ENCODE measurements around the gene AKAP6.

The AKAP6 gene

DNA sequence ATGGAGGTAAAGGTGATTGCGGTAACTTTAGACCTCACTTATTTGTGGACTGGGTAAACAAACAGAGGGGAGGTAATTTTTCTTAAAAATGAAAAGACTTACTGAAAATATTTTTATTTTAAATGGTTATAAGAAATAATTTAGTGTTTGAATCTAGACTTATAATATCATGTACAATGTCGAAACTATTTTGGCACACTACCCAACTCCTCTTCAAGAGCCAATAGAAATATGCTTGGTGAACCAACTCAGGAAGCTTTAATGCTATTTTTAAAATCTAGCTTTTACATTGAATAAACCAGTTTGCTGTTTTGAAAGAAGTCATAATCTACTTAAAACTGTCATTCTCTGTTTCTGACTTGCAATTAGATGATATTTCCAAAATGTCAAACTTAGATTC is 433.8 kb downstream of the AKAP6 start:
- H3K9me2 ChIP-seq (ENCODE audit: low read depth, low read length): no peaks in the 10 kb centered on the region
- no peak overlapping the region for H3K9ac ChIP-seq (ENCODE audit: low read length)
- no peaks in the 10 kb centered on the region for H3K79me2 ChIP-seq (ENCODE audit: insufficient read depth, low read length)
- TF ChIP-seq, protein P1, sequence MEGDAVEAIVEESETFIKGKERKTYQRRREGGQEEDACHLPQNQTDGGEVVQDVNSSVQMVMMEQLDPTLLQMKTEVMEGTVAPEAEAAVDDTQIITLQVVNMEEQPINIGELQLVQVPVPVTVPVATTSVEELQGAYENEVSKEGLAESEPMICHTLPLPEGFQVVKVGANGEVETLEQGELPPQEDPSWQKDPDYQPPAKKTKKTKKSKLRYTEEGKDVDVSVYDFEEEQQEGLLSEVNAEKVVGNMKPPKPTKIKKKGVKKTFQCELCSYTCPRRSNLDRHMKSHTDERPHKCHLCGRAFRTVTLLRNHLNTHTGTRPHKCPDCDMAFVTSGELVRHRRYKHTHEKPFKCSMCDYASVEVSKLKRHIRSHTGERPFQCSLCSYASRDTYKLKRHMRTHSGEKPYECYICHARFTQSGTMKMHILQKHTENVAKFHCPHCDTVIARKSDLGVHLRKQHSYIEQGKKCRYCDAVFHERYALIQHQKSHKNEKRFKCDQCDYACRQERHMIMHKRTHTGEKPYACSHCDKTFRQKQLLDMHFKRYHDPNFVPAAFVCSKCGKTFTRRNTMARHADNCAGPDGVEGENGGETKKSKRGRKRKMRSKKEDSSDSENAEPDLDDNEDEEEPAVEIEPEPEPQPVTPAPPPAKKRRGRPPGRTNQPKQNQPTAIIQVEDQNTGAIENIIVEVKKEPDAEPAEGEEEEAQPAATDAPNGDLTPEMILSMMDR (IDR thresholded peaks at IDR 0.05; ENCODE audit: low read length): no peak
- H3K4me3 ChIP-seq (ENCODE audit: low read depth, low read length, poor library complexity, severe bottlenecking): no peak overlapping the region
- no peak overlapping the region for H2AFZ ChIP-seq (ENCODE audit: low read length)
- H3K36me3 ChIP-seq (ENCODE audit: insufficient read depth, low read length): no peaks in the 10 kb centered on the region
- H3K4me2 ChIP-seq (ENCODE audit: low read length): no peak overlapping the region
- no peaks in the 10 kb centered on the region for H3F3A ChIP-seq (ENCODE audit: insufficient read depth, low read length)
- no peak overlapping the region for H3K27ac ChIP-seq (ENCODE audit: low read depth, low read length, poor library complexity, severe bottlenecking)
- H3K27me3 ChIP-seq (ENCODE audit: insufficient read depth, low read length): no peaks in the 10 kb centered on the region
- no peaks in the 10 kb centered on the region for H3K4me1 ChIP-seq (ENCODE audit: insufficient read depth, low read length, severe bottlenecking)
- no peaks in the 10 kb centered on the region for H3K9me3 ChIP-seq (ENCODE audit: low read length)
- H4K20me1 ChIP-seq (ENCODE audit: insufficient read depth, low read length): no peaks in the 10 kb centered on the region

DNA sequence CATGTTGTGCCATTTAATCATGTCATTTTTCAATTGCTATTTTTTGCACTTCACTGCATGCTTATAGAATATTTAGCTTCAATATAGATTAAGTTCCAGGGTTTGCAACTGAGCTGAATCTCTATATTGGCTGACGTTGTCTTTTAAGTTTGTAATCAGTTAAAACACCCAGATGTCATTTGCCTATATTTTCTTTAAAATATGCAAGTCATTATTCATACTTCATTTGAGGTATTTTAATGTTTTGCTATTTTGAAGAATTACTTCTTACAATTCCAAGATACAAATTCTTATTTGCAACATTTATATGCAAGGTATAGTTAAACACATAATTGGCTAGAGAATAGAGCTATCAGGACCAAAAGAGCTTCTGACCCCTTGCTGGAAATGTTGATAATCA is 434.6 kb downstream of the AKAP6 start:
- H3K4me3 ChIP-seq (ENCODE audit: low read depth, low read length, poor library complexity, severe bottlenecking): no peak overlapping the region
- H3K79me2 ChIP-seq (ENCODE audit: insufficient read depth, low read length): no peaks in the 10 kb centered on the region
- H3K27ac ChIP-seq (ENCODE audit: low read depth, low read length, poor library complexity, severe bottlenecking): no peak overlapping the region
- no peak overlapping the region for H2AFZ ChIP-seq (ENCODE audit: low read length)
- H3K9ac ChIP-seq (ENCODE audit: low read length): no peak overlapping the region
- no peaks in the 10 kb centered on the region for H3K4me1 ChIP-seq (ENCODE audit: insufficient read depth, low read length, severe bottlenecking)
- H3K9me3 ChIP-seq (ENCODE audit: low read length): no peaks in the 10 kb centered on the region
- H3K4me2 ChIP-seq (ENCODE audit: low read length): no peak overlapping the region
- no peak for TF ChIP-seq EZH2 (IDR thresholded peaks at IDR 0.05; ENCODE audit: borderline replicate concordance, low read length)
- H3K27me3 ChIP-seq (ENCODE audit: insufficient read depth, low read length): no peaks in the 10 kb centered on the region
- H3K36me3 ChIP-seq (ENCODE audit: insufficient read depth, low read length): no peaks in the 10 kb centered on the region
- H3F3A ChIP-seq (ENCODE audit: insufficient read depth, low read length): no peaks in the 10 kb centered on the region
- H4K20me1 ChIP-seq (ENCODE audit: insufficient read depth, low read length): no peaks in the 10 kb centered on the region
- H3K9me2 ChIP-seq (ENCODE audit: low read depth, low read length): no peaks in the 10 kb centered on the region

DNA sequence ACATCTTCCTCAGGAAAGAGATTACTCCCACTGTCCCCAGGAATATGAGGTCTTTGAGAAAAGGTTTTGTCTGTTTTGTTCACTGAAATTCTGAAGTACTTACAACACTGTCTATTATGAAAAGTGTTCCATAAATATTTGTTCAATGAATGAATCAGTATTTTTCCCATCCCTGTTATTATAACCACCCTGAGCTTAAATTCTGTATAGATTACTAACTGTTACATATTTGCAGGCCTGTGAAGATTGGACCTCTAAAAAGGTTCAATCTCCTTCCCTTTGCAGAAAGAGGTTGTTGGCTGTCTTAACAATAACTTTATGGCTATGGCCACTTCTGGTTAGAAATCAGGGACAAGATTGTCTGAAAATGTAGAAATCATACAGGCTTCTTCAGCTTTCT is 435.0 kb downstream of the AKAP6 start:
- no peaks in the 10 kb centered on the region for H3K27me3 ChIP-seq (ENCODE audit: insufficient read depth, low read length)
- no peaks in the 10 kb centered on the region for H3K36me3 ChIP-seq (ENCODE audit: insufficient read depth, low read length)
- H4K20me1 ChIP-seq (ENCODE audit: insufficient read depth, low read length): no peaks in the 10 kb centered on the region
- H3K4me3 ChIP-seq (ENCODE audit: low read depth, low read length, poor library complexity, severe bottlenecking): no peak overlapping the region
- H3K9ac ChIP-seq (ENCODE audit: low read length): no peak overlapping the region
- no peaks in the 10 kb centered on the region for H3K9me2 ChIP-seq (ENCODE audit: low read depth, low read length)
- no peaks in the 10 kb centered on the region for H3K4me1 ChIP-seq (ENCODE audit: insufficient read depth, low read length, severe bottlenecking)
- no peaks in the 10 kb centered on the region for H3F3A ChIP-seq (ENCODE audit: insufficient read depth, low read length)
- H3K4me2 ChIP-seq (ENCODE audit: low read length): no peak overlapping the region
- H3K79me2 ChIP-seq (ENCODE audit: insufficient read depth, low read length): no peaks in the 10 kb centered on the region
- H3K27ac ChIP-seq (ENCODE audit: low read depth, low read length, poor library complexity, severe bottlenecking): no peak overlapping the region
- no peaks in the 10 kb centered on the region for H3K9me3 ChIP-seq (ENCODE audit: low read length)
- H2AFZ ChIP-seq (ENCODE audit: low read length): no peak overlapping the region
- no peak for TF ChIP-seq EZH2 (IDR thresholded peaks at IDR 0.05; ENCODE audit: borderline replicate concordance, low read length)
- TF ChIP-seq, protein P1 (IDR thresholded peaks at IDR 0.05; ENCODE audit: low read length): no peak

DNA sequence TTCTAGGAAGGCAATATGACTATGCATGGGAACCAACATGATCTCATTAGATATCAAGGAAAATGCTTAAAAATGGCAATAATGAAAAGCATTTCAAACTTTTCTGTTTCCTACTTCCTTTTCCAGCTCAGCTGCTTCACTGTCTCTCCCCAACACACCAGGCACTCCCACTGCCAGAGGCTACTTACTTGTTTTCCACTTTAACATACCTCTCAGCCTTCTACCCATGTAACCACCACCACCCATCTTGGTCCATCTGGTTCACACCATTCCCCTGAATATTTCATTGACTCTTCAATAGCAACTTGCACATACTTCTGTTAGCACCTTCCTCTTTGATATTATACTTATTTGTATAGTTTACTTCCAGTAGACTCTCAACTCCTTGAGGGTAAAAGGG is 441.3 kb downstream of the AKAP6 start:
- Histone ChIP-seq H4K20me1 (ENCODE audit: insufficient read depth, low read length) (no peaks in the 10 kb centered on the region), H3K36me3 (ENCODE audit: insufficient read depth, low read length) (no peaks in the 10 kb centered on the region), H3K79me2 (ENCODE audit: insufficient read depth, low read length) (no peaks in the 10 kb centered on the region), H3F3A (ENCODE audit: insufficient read depth, low read length) (no peaks in the 10 kb centered on the region), H3K9me2 (ENCODE audit: low read depth, low read length) (no peaks in the 10 kb centered on the region), H3K27ac (ENCODE audit: low read depth, low read length, poor library complexity, severe bottlenecking) (no peak overlapping the region), H3K9ac (ENCODE audit: low read length) (no peak overlapping the region), H3K9me3 (ENCODE audit: low read length) (no peaks in the 10 kb centered on the region), H3K4me1 (ENCODE audit: insufficient read depth, low read length, severe bottlenecking) (no peaks in the 10 kb centered on the region), H3K4me2 (ENCODE audit: low read length) (no peak overlapping the region), H3K27me3 (ENCODE audit: insufficient read depth, low read length) (no peaks in the 10 kb centered on the region), H2AFZ (ENCODE audit: low read length) (no peak overlapping the region), H3K4me3 (ENCODE audit: low read depth, low read length, poor library complexity, severe bottlenecking) (no peak overlapping the region)
- TF ChIP-seq EZH2 (IDR thresholded peaks at IDR 0.05; ENCODE audit: borderline replicate concordance, low read length): no peak
- TF ChIP-seq, protein P1 (IDR thresholded peaks at IDR 0.05; ENCODE audit: low read length): no peak
